ENCODE measurements around the gene DRC7. TPM values are rescaled to one million over a fixed set of nuclear protein-coding genes. Genes with fewer than 3 reads are reported as not detected.

The DRC7 gene
- total RNA-seq, 2 donors from 2014 or later: 1.6 to 1.8 TPM

GRCh38 chr16:57684626-57685358 lies 9.8 kb upstream of the DRC7 start:
- Mint-ChIP-seq H3K27ac (no peak overlapping the region), H3K27me3 (ENCODE audit: insufficient read depth) (no peaks in the 10 kb centered on the region), H3K4me1 (peaks cover 6% of the 10 kb centered on the region), H3K9me3 (no peaks in the 10 kb centered on the region), H3K4me3 (no peak overlapping the region), H3K36me3 (ENCODE audit: low read depth) (no peaks in the 10 kb centered on the region)
- Histone ChIP-seq H3K4me3 (ENCODE audit: low read length) (no peak overlapping the region), H3K27ac (ENCODE audit: low read depth, low read length) (no peak overlapping the region), H3K36me3 (ENCODE audit: control insufficient read depth, insufficient read depth, low read length) (no peaks in the 10 kb centered on the region), H3K27me3 (ENCODE audit: control insufficient read depth, insufficient read depth, low read length, poor library complexity, severe bottlenecking) (no peaks in the 10 kb centered on the region), H3K9ac (ENCODE audit: extremely low read depth, low read length, poor library complexity, severe bottlenecking) (no peak overlapping the region), H3K4me1 (ENCODE audit: control insufficient read depth, insufficient read depth, low read length) (no peaks in the 10 kb centered on the region), H3K9me3 (ENCODE audit: control insufficient read depth, low read length) (no peaks in the 10 kb centered on the region)
- DNase-seq: no peak
- 93 to 100% methylated on average over 3 to 8 of the region's 8 CpGs for WGBS, 2 experiments (ENCODE audit: insufficient coverage in 1 of 2, insufficient read length in 1 of 2)
- TF ChIP-seq CTCF (conservative IDR thresholded peaks at IDR 0.05): no peak

GRCh38 chr16:57685633-57686032 lies 9.0 kb upstream of the DRC7 start:
- Histone ChIP-seq H3K4me3 (ENCODE audit: low read length) (no peak overlapping the region), H3K36me3 (ENCODE audit: control insufficient read depth, insufficient read depth, low read length) (no peaks in the 10 kb centered on the region), H3K27ac (ENCODE audit: low read depth, low read length) (no peak overlapping the region), H3K4me1 (ENCODE audit: control insufficient read depth, insufficient read depth, low read length) (no peaks in the 10 kb centered on the region), H3K9me3 (ENCODE audit: control insufficient read depth, low read length) (no peaks in the 10 kb centered on the region), H3K9ac (ENCODE audit: extremely low read depth, low read length, poor library complexity, severe bottlenecking) (no peak overlapping the region), H3K27me3 (ENCODE audit: control insufficient read depth, insufficient read depth, low read length, poor library complexity, severe bottlenecking) (no peaks in the 10 kb centered on the region)
- no peak for TF ChIP-seq CTCF (conservative IDR thresholded peaks at IDR 0.05)
- Mint-ChIP-seq H3K36me3 (ENCODE audit: low read depth) (no peaks in the 10 kb centered on the region), H3K27ac (no peak overlapping the region), H3K9me3 (no peaks in the 10 kb centered on the region), H3K4me1 (peaks cover 9% of the 10 kb centered on the region), H3K27me3 (ENCODE audit: insufficient read depth) (no peaks in the 10 kb centered on the region), H3K4me3 (no peak overlapping the region)
- 90 to 94% methylated on average over 4 to 11 of the region's 11 CpGs for WGBS, 2 experiments (ENCODE audit: insufficient coverage in 1 of 2, insufficient read length in 1 of 2)
- no peak for DNase-seq

- H3K36me3 ChIP-seq (ENCODE audit: control insufficient read depth, insufficient read depth, low read length): no peaks in the 10 kb centered on the region
- no peak for TF ChIP-seq CTCF (conservative IDR thresholded peaks at IDR 0.05)
- no peaks in the 10 kb centered on the region for H3K27me3 ChIP-seq (ENCODE audit: control insufficient read depth, insufficient read depth, low read length, poor library complexity, severe bottlenecking)
- H3K9me3 ChIP-seq (ENCODE audit: control insufficient read depth, low read length): no peaks in the 10 kb centered on the region
- DNase-seq: no peak
- no peaks in the 10 kb centered on the region for H3K36me3 Mint-ChIP-seq (ENCODE audit: low read depth)
- H3K4me1 ChIP-seq (ENCODE audit: control insufficient read depth, insufficient read depth, low read length): no peaks in the 10 kb centered on the region
- H3K9ac ChIP-seq (ENCODE audit: extremely low read depth, low read length, poor library complexity, severe bottlenecking): no peak overlapping the region
- H3K4me3 ChIP-seq (ENCODE audit: low read length): no peak overlapping the region
- no peak overlapping the region for H3K27ac ChIP-seq (ENCODE audit: low read depth, low read length)
- H3K4me3 Mint-ChIP-seq: no peak overlapping the region
- 66% methylated on average over 4 of the region's 4 CpGs; no CpG with 5 or more reads in 1 of the 2 experiments for WGBS, 2 experiments (ENCODE audit: insufficient coverage in 1 of 2, insufficient read length in 1 of 2)
- no peaks in the 10 kb centered on the region for H3K27me3 Mint-ChIP-seq (ENCODE audit: insufficient read depth)
- H3K27ac Mint-ChIP-seq: no peak overlapping the region
- peaks cover 9% of the 10 kb centered on the region for H3K4me1 Mint-ChIP-seq
- no peaks in the 10 kb centered on the region for H3K9me3 Mint-ChIP-seq
Observed at GRCh38 chr16:57686577-57686976, 8.0 kb upstream of the DRC7 start.
